Left kidney (tissue), 2 donors: Measurements from ENCODE around the gene UNC80. TPM values are rescaled to one million over a fixed set of nuclear protein-coding genes. Genes with fewer than 3 reads are reported as not detected.

Experiments
- DNase-seq: peaks from one replicate; pipeline ENCODE4 v3.0.0-alpha.2; 2013
- polyA plus RNA-seq: library from polyadenylated mRNA; unstranded; fragments of 120-200 nt; gene quantifications from one replicate; pipeline ENCODE4 v1.2.1, GENCODE V29; 2013; ENCODE audit not compliant: insufficient read length

UNC80 gene
- polyA plus RNA-seq, 1 donor, result 2.2 TPM

DNA sequence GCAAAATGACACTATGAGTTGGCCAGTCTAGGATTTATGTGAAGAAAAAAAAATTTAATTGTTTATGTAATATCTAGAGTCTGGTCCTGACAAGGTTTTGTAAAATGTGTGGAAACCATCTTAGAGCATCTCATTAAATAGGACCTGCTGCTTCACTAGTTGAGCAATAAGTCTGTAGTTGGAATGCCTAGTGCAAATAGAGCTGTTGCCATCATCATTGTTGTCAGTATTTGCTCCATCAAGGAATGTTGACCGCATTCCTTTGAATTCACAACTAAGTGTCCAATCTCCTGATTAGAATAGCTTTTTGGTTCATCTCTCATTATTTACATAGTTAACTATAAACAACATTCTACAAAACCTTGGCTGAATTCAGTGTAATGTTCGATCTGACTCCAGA is 198.6 kb downstream of the UNC80 start:
- no peak for DNase-seq

- no peak for DNase-seq
Measured at GRCh38 chr2:209970711-209971110, 199.1 kb downstream of the UNC80 start.

DNA sequence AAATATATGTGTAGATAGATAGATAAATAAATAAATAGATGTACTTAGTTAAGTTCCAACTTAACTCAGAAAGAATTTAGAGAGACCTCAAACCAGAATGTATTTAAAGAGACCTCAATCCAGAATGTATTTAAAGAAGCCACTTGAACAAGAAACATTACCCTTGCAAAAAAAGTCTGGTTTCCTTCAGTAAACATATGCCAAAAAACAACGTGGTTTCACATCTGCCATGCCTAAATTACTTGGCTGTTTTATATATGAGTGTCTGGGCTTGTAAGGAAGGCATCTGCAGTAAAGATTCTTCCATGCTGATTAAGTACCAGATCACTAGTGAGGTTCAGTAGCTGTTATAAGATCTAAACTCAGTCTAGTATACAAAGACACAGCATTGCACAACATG is 201.7 kb downstream of the UNC80 start:
- DNase-seq, result no peak

DNA sequence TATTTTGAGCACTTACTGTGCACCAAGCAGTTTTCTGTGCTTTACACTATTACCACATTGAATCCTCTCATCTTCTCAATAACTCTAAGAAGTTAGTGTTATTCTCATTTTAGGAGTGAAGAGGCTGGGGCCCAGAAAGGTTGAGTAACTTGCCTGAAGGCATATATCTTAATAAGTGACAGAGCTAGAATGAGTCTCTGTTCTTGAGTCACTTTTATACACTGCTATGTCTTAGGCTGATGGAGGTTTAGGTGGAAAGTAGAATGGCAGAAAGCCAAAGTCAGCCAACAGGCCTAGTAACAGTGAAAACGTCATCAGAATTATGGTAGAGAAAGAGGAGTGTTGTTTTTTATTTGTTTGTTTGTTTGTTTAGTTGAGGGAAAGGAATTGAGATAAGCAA is 202.9 kb downstream of the UNC80 start:
- DNase-seq, result no peak

GRCh38 chr2:209976698-209977385 is 205.2 kb downstream of the UNC80 start:
- no peak for DNase-seq

DNA sequence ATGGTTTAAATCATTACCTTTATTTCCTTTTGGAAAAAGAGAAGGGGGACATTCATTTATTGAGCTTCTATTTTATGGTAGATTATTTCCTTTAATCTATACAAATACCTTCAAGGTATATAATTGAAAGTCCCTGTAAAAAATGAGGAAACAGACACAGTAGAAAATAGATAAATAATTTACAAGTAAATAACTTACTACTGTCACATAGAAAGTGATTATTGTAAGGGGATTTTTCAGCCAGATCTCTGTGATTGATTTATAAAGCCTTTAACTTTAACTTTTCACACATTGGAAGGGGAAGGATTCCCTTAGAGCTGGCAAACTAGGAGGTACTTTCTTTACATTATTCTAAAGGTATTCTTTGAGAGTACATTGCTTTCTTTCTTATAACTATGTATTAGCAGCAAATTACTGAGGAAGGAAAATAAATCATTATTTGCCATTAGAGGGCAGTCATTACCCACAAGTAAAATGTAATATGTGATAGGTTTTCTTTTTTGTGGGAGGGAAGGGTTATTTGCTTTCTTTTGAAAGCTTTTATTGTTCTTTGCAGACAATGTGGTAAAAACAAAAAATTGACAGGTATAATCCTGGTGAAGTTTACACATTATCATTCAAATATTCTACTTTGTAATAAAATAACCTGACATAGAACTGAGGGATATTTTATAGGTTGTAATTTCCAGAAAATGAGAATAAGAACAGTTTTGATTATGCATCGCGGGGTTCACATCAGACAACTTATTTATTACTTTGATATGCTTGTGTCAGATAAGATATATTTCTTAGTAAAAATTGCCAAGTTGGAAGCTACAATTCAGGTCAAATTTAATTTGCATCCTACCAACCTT is 206.0 kb downstream of the UNC80 start:
- peak; percentile 35 for DNase-seq

DNA sequence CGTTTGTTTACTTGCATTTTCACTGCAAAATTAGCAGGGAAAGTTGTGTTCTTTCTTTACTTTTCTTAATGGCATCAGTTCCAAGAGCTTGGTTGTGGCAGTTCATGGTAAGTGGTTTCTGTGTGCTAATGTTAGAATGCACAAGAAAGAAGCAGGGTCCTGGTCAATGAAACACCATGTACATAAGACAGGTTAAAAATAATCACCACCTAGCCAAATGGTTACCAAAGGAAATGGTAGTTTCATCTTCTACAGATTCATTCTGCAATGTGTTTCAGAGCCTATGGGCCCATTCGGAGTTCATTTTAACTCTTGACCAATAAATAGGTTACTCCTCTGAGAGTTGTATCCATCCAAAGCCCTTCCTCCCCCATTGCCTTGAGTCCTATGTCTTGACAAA is 212.7 kb downstream of the UNC80 start:
- DNase-seq, result no peak

DNA sequence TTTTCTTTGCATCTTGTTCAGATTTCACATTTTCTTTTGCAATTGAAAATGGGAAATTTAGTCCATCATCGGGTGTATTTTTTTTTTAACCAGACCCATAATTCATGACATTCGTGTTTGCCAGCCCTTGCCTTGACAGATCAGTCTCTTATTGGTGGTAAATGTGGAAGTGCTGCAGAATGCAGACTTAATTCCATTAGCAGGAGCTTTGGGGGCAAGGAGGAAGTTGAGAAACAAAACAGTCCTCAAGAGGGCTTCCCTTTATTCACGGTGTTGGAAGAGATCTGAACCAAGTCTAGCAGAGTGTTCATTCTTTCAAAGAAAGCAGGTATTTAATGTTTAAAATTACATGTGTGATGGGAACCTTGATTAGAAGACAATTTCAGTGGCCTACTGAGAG is 214.2 kb downstream of the UNC80 start:
- DNase-seq, result no peak

DNA sequence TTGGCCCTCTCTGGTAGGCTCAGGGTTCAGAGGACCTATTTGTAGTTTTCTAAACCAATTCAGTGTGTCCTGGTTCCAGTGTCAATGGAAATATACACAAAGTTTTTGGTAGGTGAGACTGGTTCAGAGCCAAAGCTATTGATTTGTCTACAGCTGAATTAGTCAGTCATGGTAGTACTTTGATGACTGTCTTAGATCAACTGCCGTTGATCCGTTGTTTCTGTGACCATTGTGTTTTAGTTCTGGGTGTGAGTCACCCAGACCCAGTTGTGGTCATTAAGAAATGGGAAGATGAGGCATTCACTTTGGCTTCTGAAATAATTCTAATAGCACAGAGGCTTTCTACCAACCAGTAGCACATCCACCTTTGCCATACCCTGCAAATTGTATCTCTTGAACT is 214.8 kb downstream of the UNC80 start:
- DNase-seq, result no peak

- DNase-seq, result no peak
Measured at GRCh38 chr2:209988010-209988409, 216.4 kb downstream of the UNC80 start.

GRCh38 chr2:209990838-209991237 is 219.2 kb downstream of the UNC80 start:
- DNase-seq, result no peak

DNA sequence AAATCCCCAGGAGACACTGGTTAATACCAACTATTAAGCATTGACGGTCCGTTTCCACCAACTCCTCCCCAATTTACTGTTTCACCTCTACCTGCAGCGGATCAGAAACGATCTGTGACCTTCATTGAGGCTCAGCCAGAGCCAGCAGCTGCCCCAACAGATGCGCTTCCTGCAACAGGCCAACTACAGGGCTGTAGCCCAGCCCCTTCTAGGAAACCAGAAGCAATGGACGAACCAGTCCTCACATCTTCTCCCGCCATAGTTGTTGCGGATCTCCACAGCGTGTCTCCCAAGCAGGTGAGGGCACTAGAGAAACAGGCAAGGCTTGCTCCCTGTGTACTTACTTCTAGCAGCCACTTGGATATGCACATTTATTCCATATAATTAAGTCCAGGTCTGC is 222.3 kb downstream of the UNC80 start:
- no peak for DNase-seq

DNA sequence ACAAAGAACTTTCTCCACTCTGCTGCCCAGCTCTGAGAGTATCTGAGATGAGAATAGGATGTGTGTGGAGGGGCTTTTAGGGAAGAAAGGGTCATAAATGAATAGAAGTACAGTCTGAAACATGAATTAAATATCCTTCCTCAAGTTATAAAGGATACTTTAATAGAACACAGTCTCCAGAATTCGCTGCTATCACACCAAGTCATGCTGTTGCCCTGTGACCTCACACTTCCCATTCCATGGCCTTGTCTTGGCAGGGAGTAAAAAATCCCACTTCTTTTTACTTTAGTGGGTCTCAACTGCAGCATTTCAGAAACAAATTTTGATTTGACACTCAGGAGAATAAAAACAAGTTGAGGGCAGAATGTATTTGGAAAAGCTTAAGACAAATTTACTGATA is 227.0 kb downstream of the UNC80 start:
- no peak for DNase-seq

GRCh38 chr2:210000464-210001324 is 229.1 kb downstream of the UNC80 start:
- DNase-seq, result no peak

GRCh38 chr2:210002158-210003157 is 230.8 kb downstream of the UNC80 start, which contains the start of gene RPE:
Gene RPE, plus strand, starts transcription at chr2:210002638. Its CDS starts 24 bp downstream, at chr2:210002662.
- DNase-seq, result peak; percentile 95

GRCh38 chr2:210003359-210003758 is 231.7 kb downstream of the UNC80 start:
- DNase-seq, result no peak

GRCh38 chr2:210004881-210005280 is 233.2 kb downstream of the UNC80 start:
- DNase-seq, result no peak

DNA sequence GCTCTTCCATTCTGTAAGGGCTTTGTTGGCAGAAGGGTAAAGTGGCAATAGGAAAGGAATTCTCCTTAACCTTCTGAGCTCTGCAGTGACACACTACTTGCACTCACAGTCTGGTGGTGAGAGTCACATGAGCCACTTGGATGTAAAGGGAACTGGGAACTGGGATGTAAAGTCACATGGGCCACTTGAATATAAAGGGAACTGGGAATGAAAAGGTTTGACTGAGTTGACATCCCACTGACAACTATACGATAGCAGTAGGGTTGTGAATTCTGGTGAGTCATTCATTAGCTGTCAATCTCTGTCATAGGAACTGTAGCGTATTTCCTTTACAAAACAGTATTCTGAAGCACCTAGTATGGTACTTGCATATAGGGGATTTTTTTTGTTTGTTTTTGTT is 236.3 kb downstream of the UNC80 start:
- DNase-seq, result no peak

- no peak for DNase-seq
Measured at GRCh38 chr2:210009126-210009525, 237.5 kb downstream of the UNC80 start.

DNA sequence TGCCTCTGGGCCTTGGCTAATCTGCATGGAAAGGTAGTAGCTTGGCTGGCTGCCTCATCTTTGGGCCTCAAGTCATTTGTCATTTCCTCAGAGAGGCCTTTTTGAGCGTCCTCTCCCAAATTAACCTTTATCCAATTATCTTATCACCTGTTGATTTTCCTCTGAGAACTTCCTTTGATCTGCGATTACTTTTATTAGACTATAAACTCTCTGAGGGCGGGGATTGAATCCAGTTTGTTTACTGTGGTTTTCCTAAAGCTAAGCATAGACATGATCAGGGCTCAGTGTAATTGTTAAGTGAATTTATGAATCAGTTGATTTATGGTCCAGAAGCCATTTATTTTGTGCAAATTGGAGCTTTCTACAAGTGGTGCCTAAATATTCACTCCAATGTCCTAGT is 238.3 kb downstream of the UNC80 start:
- DNase-seq, result no peak

- DNase-seq, result no peak
Measured at GRCh38 chr2:210020138-210020537, 248.5 kb downstream of the UNC80 start.
